A673 (cell line): ENCODE measurements around the gene BOLA3. TPM values are rescaled to one million over a fixed set of nuclear protein-coding genes. Genes with fewer than 3 reads are reported as not detected.

Experiments
- BruUV-seq: library from RNA; stranded (reverse); fragments of 400-500 nt; replicated peaks from 2 replicates; lab custom pipeline; 2021; lab: Mats Ljungman, UMichigan
- CTCF ChIA-PET: fragments of 300-600 bp; sonication (Branson Sonifier 250); formaldehyde crosslinking; loops from one replicate; lab custom pipeline; 2022; ENCODE audit warnings: antibody characterized with exemption; lab: Charles Lee
- POLR2A ChIA-PET: fragments of 300-600 bp; sonication (Branson Sonifier 250); formaldehyde crosslinking; loops from one replicate; lab custom pipeline; 2022; ENCODE audit warnings: antibody characterized with exemption; ENCODE audit not compliant: low non-redundant PET; lab: Charles Lee
- DNase-seq: peaks from one replicate; pipeline ENCODE4 v3.0.0-alpha.2; 2015; ENCODE audit warnings: low spot score
- H3K27ac ChIP-seq: fragments of 200-600 bp; sonication (generic); 2 replicates; pipeline ENCODE4 v1.5.1; 2016; ENCODE audit warnings: mixed run types, low read depth, mild to moderate bottlenecking, mixed read lengths, antibody characterized with exemption, low read length; ENCODE audit not compliant: poor library complexity, severe bottlenecking
- H3K27me3 ChIP-seq: fragments of 200-600 bp; sonication (generic); replicated peaks from 2 replicates; pipeline ENCODE4 v1.6.1; 2017; ENCODE audit warnings: mixed run types, low read depth, mild to moderate bottlenecking, mixed read lengths, antibody characterized with exemption, low read length; ENCODE audit not compliant: insufficient read depth, poor library complexity
- H3K36me3 ChIP-seq: fragments of 200-600 bp; sonication (generic); 2 replicates; pipeline ENCODE4 v1.6.1; 2016; ENCODE audit warnings: mixed run types, mild to moderate bottlenecking, mixed read lengths, antibody characterized with exemption, low read length; ENCODE audit not compliant: insufficient read depth, poor library complexity, severe bottlenecking
- H3K4me1 ChIP-seq: fragments of 200-600 bp; sonication (generic); 2 replicates; pipeline ENCODE4 v1.6.1; 2017; ENCODE audit warnings: mixed run types, mild to moderate bottlenecking, mixed read lengths, antibody characterized with exemption, low read length; ENCODE audit not compliant: insufficient read depth, poor library complexity, severe bottlenecking
- H3K4me3 ChIP-seq: fragments of 200-600 bp; sonication (generic); 2 replicates; pipeline ENCODE4 v1.5.1; 2016; ENCODE audit warnings: low read depth, mixed run types, mild to moderate bottlenecking, mixed read lengths, low read length; ENCODE audit not compliant: poor library complexity, severe bottlenecking
- H3K9me3 ChIP-seq: fragments of 200-600 bp; sonication (generic); 2 replicates; pipeline ENCODE4 v1.6.1; 2016; ENCODE audit warnings: mixed run types, low read depth, mild to moderate bottlenecking, mixed read lengths, antibody characterized with exemption, low read length; ENCODE audit not compliant: poor library complexity, severe bottlenecking
- CTCF ChIP-seq: fragments of 300-800, 200-600 bp; sonication (generic); conservative IDR thresholded peaks from 2 replicates; pipeline ENCODE4 v1.5.1; 2017; ENCODE audit warnings: low read depth, mild to moderate bottlenecking, antibody characterized with exemption, low read length, moderate library complexity, mixed read lengths
- EZH2 ChIP-seq: fragments of 200-600 bp; sonication (generic); IDR thresholded peaks from 2 replicates; pipeline ENCODE4 v1.6.1; 2017; ENCODE audit warnings: borderline replicate concordance, low read depth, mild to moderate bottlenecking, mixed read lengths, antibody characterized with exemption, low read length; ENCODE audit not compliant: poor library complexity, severe bottlenecking
- intact Hi-C: fragments of 100-400 bp; cut with micrococcal nuclease; formaldehyde crosslinking; loops from one replicate; pipeline ENCODE4 v1.10.0; 2022; ENCODE audit not compliant: unreplicated experiment
- total RNA-seq: library from RNA; stranded (reverse); gene quantifications from 2 replicates; pipeline ENCODE4 v1.2.3, GENCODE V29; 2021

BOLA3 gene
- total RNA-seq, 1 experiment from 2014 or later: 55.9 TPM

GRCh38 chr2:74101574-74102300 lies 46.0 kb downstream of the BOLA3 start:
- ChIA-PET CTCF (no interaction called here), POLR2A (no interaction called here)
- no peak for TF ChIP-seq CTCF
- TF ChIP-seq EZH2: no peak
- no peak overlapping the region for H3K4me3 ChIP-seq
- no TSS peak for BruUV-seq
- intact Hi-C loops: loop anchor here (10.0 kb wide), 1 partner anchor 117 kb away; the partner anchor contains the start of gene TET3
- H3K27me3 ChIP-seq: no peaks in the 10 kb centered on the region
- peaks cover 32% of the 10 kb centered on the region for H3K36me3 ChIP-seq
- DNase-seq: no peak
- no peak overlapping the region for H3K27ac ChIP-seq
- no peaks in the 10 kb centered on the region for H3K9me3 ChIP-seq
- no peaks in the 10 kb centered on the region for H3K4me1 ChIP-seq

GRCh38 chr2:74100254-74101216 lies 47.2 kb downstream of the BOLA3 start:
- ChIA-PET POLR2A (no interaction called here), CTCF (no interaction called here)
- Histone ChIP-seq H3K27ac (no peak overlapping the region), H3K9me3 (no peaks in the 10 kb centered on the region), H3K27me3 (no peaks in the 10 kb centered on the region), H3K4me3 (no peak overlapping the region), H3K36me3 (peaks cover 32% of the 10 kb centered on the region), H3K4me1 (no peaks in the 10 kb centered on the region)
- DNase-seq: no peak
- TF ChIP-seq EZH2 (no peak), CTCF (no peak)
- intact Hi-C loops: loop anchor here (10.0 kb wide), 1 partner anchor 116 kb away; the partner anchor contains the start of gene TET3
- no TSS peak for BruUV-seq

GRCh38 chr2:74099835-74100234 lies 47.9 kb downstream of the BOLA3 start:
- CTCF ChIA-PET: no interaction called here

More at GRCh38 chr2:74099835-74100234, 47.9 kb downstream of the BOLA3 start:
- TF ChIP-seq CTCF (no peak), EZH2 (no peak)
- Histone ChIP-seq H3K4me1 (no peaks in the 10 kb centered on the region), H3K36me3 (peaks cover 32% of the 10 kb centered on the region), H3K27ac (no peak overlapping the region), H3K9me3 (no peaks in the 10 kb centered on the region), H3K4me3 (no peak overlapping the region), H3K27me3 (no peaks in the 10 kb centered on the region)
- POLR2A ChIA-PET: no interaction called here
- DNase-seq: no peak
- intact Hi-C loops: loop anchor here (10.0 kb wide), 1 partner anchor 115 kb away; the partner anchor contains the start of gene TET3
- BruUV-seq: no TSS peak
